GM12873 (cell line): Measurements from ENCODE around the gene MORC4.

ENCODE experiments used
- TF ChIP-seq, protein P1 (sequence below): IDR thresholded peaks from 2 replicates; pipeline ENCODE4 v1.5.1; 2012; ENCODE audit warnings: low read depth, mild to moderate bottlenecking, moderate library complexity, low read length, control low read depth; ENCODE audit not compliant: insufficient read depth; ENCODE audit errors: missing control alignments

Gene MORC4

DNA sequence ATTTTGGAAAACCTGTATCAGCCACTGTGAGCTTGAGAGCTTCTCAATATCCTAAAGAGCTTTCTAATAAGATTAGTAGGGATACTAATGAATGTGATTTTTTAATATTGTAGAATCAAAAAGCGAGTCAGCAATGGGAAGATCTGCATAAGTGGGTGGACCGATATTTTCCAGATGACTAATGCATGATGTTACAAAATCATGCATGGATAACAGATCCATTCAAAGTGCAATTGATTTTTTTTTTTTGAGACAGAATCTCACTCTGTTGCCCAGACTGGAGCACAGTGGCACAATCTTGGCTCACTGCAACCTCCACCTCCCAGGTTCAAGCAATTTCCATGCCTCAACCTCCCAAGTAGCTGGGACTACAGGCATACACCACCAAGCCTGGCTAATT lies 87.1 kb downstream of the MORC4 start:
- TF ChIP-seq, protein P1, sequence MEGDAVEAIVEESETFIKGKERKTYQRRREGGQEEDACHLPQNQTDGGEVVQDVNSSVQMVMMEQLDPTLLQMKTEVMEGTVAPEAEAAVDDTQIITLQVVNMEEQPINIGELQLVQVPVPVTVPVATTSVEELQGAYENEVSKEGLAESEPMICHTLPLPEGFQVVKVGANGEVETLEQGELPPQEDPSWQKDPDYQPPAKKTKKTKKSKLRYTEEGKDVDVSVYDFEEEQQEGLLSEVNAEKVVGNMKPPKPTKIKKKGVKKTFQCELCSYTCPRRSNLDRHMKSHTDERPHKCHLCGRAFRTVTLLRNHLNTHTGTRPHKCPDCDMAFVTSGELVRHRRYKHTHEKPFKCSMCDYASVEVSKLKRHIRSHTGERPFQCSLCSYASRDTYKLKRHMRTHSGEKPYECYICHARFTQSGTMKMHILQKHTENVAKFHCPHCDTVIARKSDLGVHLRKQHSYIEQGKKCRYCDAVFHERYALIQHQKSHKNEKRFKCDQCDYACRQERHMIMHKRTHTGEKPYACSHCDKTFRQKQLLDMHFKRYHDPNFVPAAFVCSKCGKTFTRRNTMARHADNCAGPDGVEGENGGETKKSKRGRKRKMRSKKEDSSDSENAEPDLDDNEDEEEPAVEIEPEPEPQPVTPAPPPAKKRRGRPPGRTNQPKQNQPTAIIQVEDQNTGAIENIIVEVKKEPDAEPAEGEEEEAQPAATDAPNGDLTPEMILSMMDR: no peak

DNA sequence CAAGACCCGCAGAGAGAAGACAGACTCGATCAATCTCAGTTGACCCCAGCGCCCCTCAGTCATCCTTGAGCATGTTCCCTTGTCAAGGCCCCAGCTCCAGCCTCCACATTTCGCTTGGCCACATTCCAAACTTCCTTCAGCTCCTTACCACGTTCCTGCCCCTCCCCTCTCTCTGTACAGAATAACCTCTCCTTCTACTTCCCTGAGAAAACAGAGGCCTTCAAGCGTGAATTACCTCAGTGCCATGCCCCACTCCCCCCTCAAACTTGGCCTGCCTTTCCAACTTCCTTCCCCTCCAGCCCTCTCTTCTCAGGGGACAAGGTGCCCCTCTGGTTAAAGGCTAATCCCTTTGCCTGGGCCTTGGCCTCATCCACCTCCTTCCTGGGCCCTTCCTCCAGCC lies 93.7 kb downstream of the MORC4 start:
- TF ChIP-seq, protein P1: no peak

DNA sequence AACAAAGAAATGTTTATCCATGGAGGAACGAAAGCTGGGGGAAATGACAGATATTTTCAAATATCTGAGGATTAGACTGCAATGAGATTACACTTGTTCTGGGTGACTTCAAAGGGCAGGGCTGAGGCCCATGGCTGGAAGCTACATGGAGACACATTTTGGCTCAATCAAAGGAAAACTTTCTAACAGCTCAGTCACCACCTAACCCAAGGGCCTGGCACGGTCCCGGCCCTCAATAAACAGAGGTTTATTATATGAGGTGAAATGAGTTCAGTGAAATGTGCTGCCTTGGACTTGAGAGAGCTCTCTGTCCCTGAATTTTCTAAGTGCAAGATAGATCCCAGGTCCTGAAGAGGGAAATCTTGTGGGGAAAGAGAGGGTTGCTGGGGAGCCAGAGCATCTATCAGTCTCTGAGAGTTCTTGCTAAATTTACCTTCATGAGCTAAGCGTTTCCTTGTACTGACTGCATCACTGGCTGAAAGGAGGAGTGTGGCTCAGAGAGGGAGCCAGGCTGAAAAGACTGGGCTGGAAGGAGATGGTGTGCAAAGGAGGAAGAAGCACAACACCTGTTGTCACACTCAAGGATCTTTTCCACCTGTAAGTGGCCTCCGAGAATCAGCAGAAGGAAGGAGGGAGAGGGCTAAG lies 94.8 kb downstream of the MORC4 start:
- TF ChIP-seq, protein P1: no peak

DNA sequence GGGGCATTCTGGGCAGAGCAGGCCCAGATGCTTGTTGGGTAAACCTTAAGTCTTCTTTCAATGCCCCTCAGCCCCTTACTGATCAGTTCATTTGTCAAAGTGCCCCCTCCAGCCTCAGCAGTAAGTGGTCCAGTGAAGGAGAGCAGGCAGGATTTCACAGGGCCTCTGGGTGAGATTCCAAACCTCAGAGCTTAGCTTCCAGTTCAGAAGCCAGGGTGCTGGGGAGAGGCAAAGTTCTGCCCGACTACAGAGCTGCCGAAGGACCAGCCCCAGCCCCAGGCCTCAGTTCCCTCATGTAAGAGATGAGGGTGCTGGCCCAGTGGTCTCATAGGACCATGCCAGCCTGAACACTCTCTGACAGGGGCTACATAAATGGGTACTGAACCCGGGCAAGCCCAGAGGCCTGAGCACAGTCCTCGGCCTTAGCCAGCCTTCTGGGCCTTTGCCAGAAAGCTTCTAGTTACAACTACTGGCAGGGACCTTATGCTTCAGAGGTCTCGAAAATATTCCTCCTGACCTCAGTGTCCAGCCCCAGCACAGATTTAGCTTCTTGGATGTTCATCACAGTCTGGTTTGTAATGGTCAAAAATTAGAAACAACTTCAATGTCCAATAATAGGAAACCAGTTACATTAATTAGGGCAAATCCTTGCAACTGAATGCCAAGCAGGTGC lies 96.0 kb downstream of the MORC4 start:
- TF ChIP-seq, protein P1: no peak

DNA sequence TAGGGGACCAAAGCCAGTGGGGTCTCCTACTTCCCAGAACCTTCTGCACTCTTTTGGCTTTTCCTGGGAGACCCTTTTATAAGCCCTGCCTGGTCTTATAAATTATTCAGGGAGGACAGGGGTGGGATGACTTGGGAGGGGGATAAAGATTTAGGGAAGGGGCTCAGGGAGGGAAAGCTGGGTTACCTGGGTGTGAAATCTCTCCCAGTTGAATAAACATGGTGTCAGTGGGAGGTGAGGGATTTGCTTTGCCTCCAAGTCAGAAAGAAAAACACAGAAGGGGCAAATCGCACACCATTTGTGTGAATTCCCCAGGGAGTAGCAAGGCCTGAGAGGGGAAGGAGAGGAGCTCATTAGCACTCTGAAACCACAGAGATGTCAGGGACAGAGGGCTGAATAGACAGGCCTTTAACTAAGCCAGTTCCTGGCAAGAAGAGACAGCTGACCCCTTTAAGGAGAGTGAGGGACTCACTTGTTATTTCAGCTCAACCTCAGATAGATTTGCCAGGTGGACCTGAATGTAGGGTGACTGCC lies 96.7 kb downstream of the MORC4 start, which contains the start of gene RIPPLY1:
RIPPLY1 (minus strand) TSS at position 51 of the 534 bp plus-strand sequence. CDS start 54 bp downstream, outside the sequence.
- TF ChIP-seq, protein P1: no peak

DNA sequence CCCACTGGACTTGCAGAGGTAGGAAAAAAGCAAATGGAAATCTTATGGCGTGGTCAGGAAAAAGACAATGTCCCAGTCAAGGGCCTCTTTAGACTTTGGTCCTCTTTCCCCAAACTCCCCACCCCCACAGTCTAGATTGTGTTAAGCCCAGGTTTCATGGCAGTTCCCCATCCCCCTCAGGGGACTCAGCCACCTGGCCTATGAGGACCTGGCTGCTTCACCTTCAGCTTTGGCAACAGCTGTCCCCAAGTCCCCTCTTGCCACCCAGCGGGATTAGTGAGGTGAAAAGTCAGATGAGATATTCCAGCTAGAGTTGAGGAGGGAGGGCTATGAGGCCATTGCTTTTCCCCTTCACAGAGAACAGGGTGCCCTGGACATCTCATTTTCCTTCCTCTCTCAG lies 97.3 kb downstream of the MORC4 start:
- TF ChIP-seq, protein P1: no peak

DNA sequence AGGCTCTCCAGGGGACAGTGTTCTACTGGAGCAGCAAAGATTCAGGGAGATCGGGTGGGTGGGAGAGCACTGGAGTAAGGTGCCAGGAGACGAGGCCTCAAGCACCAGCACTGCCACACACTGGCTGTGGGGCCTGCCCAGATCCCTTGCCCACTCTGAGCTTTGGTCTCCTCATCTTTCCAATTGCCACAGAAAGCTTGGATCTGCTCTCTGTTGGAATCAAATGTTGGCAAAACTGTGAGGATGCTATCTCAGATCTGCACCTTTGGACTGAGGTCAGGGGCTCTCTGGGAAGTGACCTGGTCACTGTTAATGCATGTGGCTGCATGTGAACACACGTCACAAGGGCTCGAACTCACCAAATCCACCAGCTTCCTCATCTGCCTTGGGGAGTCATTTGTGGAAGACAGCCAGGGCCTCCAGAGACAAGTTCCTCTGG lies 98.2 kb downstream of the MORC4 start:
- TF ChIP-seq, protein P1: no peak
